ENCODE measurements around the gene QRICH1. TPM values are rescaled to one million over a fixed set of nuclear protein-coding genes. Genes with fewer than 3 reads are reported as not detected.

QRICH1 gene
- total and polyA plus RNA-seq, 2 of the 13 experiments (the other 11 are each of a cell fraction or from before 2014, with no cell fraction given), result 52.6 to 102 TPM

DNA sequence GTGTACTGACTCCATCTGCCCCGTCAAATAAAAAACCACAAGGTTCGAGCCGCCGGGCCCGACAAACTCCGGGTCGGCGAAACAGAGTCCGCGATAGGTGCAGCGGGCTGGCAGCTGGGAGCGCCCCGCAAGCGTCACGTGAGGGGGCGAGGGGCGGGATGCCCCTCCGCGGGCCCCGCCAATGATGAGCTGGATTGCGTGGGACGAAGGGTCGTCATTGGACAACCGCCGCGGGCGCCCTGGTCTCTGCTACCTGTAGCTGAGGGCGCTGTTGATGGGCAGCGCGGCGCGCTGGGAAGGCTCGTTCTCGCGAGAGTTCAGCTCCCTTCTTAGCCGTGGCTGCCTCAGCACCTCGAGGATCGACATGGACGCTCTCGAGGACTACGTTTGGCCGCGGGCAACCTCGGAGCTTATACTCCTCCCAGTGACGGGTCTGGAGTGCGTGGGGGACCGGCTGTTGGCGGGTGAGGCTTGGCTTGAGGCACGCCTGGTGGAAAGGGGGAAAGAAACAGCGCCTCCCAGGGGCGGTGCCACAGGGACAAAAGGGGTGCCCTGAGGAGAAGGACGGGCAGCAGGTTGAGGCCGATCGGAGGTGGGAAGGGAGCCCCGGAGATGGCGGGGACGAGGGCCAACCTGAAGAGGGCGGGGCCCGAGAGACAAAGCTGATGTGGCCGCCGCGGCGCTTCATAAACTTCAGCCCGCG, 86.7 kb downstream of the QRICH1 start, which contains the start of gene WDR6 (continued):
- TF ChIP-seq HNF4G (IDR thresholded peaks at IDR 0.05; ENCODE audit: borderline replicate concordance, low read depth, low read length) (no peak), HNF4G (CRISPR knock-in tag; IDR thresholded peaks at IDR 0.05; ENCODE audit: borderline replicate concordance, low read depth) (no peak), CREB1 (IDR thresholded peaks at IDR 0.05) (peak; percentile 83), CREB1 (CRISPR knock-in tag; IDR thresholded peaks at IDR 0.05) (peak; percentile 82), MEIS1 (CRISPR knock-in tag; IDR thresholded peaks at IDR 0.05; ENCODE audit: borderline replicate concordance) (peak; percentile 77; the same call in 1 of the 2 replicates), ZNF879 (CRISPR knock-in tag; IDR thresholded peaks at IDR 0.05) (no peak; the same call in 1 of the 2 replicates), ZNF253 (CRISPR knock-in tag; IDR thresholded peaks at IDR 0.05; ENCODE audit: borderline replicate concordance) (no peak), TEAD2 (CRISPR knock-in tag; IDR thresholded peaks at IDR 0.05) (no peak), ZNF772 (CRISPR knock-in tag; IDR thresholded peaks at IDR 0.05) (peak; percentile 82; the same call in 1 of the 2 replicates), HNF4A (CRISPR knock-in tag; IDR thresholded peaks at IDR 0.05) (no peak), ZNF264 (CRISPR knock-in tag; IDR thresholded peaks at IDR 0.05) (peak; percentile 5; the same call in 1 of the 2 replicates), ZNF326 (CRISPR knock-in tag; IDR thresholded peaks at IDR 0.05; ENCODE audit: borderline replicate concordance) (0 out of 2 replicates have a peak, but pooled peaks have one; percentile 29), HNRNPLL (IDR thresholded peaks at IDR 0.05; ENCODE audit: low read depth, low read length, poor library complexity, severe bottlenecking) (peak; percentile 48), ELF3 (CRISPR knock-in tag; IDR thresholded peaks at IDR 0.05) (no peak), TAF1 (CRISPR knock-in tag; IDR thresholded peaks at IDR 0.05) (peak; percentile 90), ZNF546 (CRISPR knock-in tag; conservative IDR thresholded peaks at IDR 0.05) (peak; percentile 34; the same call in 1 of the 2 replicates), RBAK (CRISPR knock-in tag; IDR thresholded peaks at IDR 0.05) (no peak)
- TF ChIP-seq, protein P1, sequence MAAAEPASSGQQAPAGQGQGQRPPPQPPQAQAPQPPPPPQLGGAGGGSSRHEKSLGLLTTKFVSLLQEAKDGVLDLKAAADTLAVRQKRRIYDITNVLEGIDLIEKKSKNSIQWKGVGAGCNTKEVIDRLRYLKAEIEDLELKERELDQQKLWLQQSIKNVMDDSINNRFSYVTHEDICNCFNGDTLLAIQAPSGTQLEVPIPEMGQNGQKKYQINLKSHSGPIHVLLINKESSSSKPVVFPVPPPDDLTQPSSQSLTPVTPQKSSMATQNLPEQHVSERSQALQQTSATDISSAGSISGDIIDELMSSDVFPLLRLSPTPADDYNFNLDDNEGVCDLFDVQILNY (CRISPR knock-in tag; conservative IDR thresholded peaks at IDR 0.05), result peak; percentile 41; the same call in 1 of the 2 replicates
- TF ChIP-seq, protein P2, sequence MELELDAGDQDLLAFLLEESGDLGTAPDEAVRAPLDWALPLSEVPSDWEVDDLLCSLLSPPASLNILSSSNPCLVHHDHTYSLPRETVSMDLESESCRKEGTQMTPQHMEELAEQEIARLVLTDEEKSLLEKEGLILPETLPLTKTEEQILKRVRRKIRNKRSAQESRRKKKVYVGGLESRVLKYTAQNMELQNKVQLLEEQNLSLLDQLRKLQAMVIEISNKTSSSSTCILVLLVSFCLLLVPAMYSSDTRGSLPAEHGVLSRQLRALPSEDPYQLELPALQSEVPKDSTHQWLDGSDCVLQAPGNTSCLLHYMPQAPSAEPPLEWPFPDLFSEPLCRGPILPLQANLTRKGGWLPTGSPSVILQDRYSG (CRISPR knock-in tag; IDR thresholded peaks at IDR 0.05), result no peak
- TF ChIP-seq, protein P3, sequence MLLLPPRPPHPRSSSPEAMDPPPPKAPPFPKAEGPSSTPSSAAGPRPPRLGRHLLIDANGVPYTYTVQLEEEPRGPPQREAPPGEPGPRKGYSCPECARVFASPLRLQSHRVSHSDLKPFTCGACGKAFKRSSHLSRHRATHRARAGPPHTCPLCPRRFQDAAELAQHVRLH (CRISPR knock-in tag; IDR thresholded peaks at IDR 0.05; ENCODE audit: borderline replicate concordance, low read depth), result 0 out of 2 replicates have a peak, but pooled peaks have one; percentile 20
- TF ChIP-seq, protein P4, sequence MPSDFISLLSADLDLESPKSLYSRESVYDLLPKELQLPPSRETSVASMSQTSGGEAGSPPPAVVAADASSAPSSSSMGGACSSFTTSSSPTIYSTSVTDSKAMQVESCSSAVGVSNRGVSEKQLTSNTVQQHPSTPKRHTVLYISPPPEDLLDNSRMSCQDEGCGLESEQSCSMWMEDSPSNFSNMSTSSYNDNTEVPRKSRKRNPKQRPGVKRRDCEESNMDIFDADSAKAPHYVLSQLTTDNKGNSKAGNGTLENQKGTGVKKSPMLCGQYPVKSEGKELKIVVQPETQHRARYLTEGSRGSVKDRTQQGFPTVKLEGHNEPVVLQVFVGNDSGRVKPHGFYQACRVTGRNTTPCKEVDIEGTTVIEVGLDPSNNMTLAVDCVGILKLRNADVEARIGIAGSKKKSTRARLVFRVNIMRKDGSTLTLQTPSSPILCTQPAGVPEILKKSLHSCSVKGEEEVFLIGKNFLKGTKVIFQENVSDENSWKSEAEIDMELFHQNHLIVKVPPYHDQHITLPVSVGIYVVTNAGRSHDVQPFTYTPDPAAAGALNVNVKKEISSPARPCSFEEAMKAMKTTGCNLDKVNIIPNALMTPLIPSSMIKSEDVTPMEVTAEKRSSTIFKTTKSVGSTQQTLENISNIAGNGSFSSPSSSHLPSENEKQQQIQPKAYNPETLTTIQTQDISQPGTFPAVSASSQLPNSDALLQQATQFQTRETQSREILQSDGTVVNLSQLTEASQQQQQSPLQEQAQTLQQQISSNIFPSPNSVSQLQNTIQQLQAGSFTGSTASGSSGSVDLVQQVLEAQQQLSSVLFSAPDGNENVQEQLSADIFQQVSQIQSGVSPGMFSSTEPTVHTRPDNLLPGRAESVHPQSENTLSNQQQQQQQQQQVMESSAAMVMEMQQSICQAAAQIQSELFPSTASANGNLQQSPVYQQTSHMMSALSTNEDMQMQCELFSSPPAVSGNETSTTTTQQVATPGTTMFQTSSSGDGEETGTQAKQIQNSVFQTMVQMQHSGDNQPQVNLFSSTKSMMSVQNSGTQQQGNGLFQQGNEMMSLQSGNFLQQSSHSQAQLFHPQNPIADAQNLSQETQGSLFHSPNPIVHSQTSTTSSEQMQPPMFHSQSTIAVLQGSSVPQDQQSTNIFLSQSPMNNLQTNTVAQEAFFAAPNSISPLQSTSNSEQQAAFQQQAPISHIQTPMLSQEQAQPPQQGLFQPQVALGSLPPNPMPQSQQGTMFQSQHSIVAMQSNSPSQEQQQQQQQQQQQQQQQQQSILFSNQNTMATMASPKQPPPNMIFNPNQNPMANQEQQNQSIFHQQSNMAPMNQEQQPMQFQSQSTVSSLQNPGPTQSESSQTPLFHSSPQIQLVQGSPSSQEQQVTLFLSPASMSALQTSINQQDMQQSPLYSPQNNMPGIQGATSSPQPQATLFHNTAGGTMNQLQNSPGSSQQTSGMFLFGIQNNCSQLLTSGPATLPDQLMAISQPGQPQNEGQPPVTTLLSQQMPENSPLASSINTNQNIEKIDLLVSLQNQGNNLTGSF (CRISPR knock-in tag; IDR thresholded peaks at IDR 0.05), result no peak

Measured in HepG2 (cell line).